Gastrocnemius medialis (tissue), 4 donors: ENCODE results near the gene HSPG2.

Source experiments
- CTCF ChIP-seq, 5 experiments: fragments of 450-650 bp in 3 of 5; fragments of 200-600 bp in 2 of 5; sonication (generic) in 2 of 5; IDR thresholded peaks in 4 of 5; conservative IDR thresholded peaks in 1 of 5; 1 replicate in 4 of 5; 2 replicates in 1 of 5; pipeline ENCODE4 v1.5.1; 2016 to 2019; ENCODE audit warnings: antibody characterized with exemption in 5 of 5, mild to moderate bottlenecking in 3 of 5, moderate library complexity in 3 of 5
- POLR2A ChIP-seq, 2 donors: fragments of 450-650 bp; IDR thresholded peaks; one replicate each; pipeline ENCODE4 v1.6.1; 2017; ENCODE audit warnings: antibody characterized with exemption in 2 of 2, mild to moderate bottlenecking in 2 of 2, moderate library complexity in 2 of 2

GRCh38 chr1:21827141-21827679 is 109.9 kb downstream of the HSPG2 start:
- TF ChIP-seq CTCF (IDR thresholded peaks at IDR 0.05 in 4 of 5, conservative IDR thresholded peaks at IDR 0.05 in 1 of 5) (no peak), POLR2A (IDR thresholded peaks at IDR 0.05) (no peak)
